ENCODE data around the gene TAOK3.

TAOK3 gene

GRCh38 chr12:118127867-118128266, 244.8 kb downstream of the TAOK3 start:
- DNase-seq, result no peak

GRCh38 chr12:118126119-118126757, 246.5 kb downstream of the TAOK3 start:
- DNase-seq, result no peak

GRCh38 chr12:118125743-118126118, 247.0 kb downstream of the TAOK3 start:
- no peak for DNase-seq

GRCh38 chr12:118124333-118124874, 248.3 kb downstream of the TAOK3 start:
- DNase-seq, result no peak

- DNase-seq, result no peak
Observed at GRCh38 chr12:118122264-118122663, 250.4 kb downstream of the TAOK3 start.

GRCh38 chr12:118120579-118121363, 251.9 kb downstream of the TAOK3 start:
- peak; percentile 60 for DNase-seq

- DNase-seq, result no peak
Observed at GRCh38 chr12:118119449-118119879, 253.2 kb downstream of the TAOK3 start.

GRCh38 chr12:118109088-118109487, 263.6 kb downstream of the TAOK3 start:
- DNase-seq, result no peak

- DNase-seq, result no peak
Observed at GRCh38 chr12:118107694-118108093, 265.0 kb downstream of the TAOK3 start.

GRCh38 chr12:118107011-118107410, 265.7 kb downstream of the TAOK3 start:
- no peak for DNase-seq

- DNase-seq, result peak; percentile 89
Observed at GRCh38 chr12:118103601-118104382, 268.9 kb downstream of the TAOK3 start, which contains the start of gene VSIG10. VSIG10 (minus strand) TSS chr12:118104011; CDS start chr12:118103671, 340 bp downstream.

GRCh38 chr12:118103201-118103600, 269.5 kb downstream of the TAOK3 start:
- DNase-seq, result peak; percentile 14

- no peak for DNase-seq
Observed at GRCh38 chr12:118102609-118103008, 270.1 kb downstream of the TAOK3 start.

- DNase-seq, result no peak
Observed at GRCh38 chr12:118102070-118102469, 270.6 kb downstream of the TAOK3 start.

GRCh38 chr12:118101051-118101450, 271.7 kb downstream of the TAOK3 start:
- no peak for DNase-seq
